HEK293T (cell line): ENCODE results near the gene CES5A.

Source experiments
- ARNT ChIP-seq: fragments of 450-650 bp; IDR thresholded peaks from 2 replicates; pipeline ENCODE4 v1.6.1; 2017; ENCODE audit warnings: mild to moderate bottlenecking
- FOXA1 ChIP-seq: fragments of 450-650 bp; IDR thresholded peaks from 2 replicates; pipeline ENCODE4 v1.6.1; 2016; ENCODE audit warnings: mild to moderate bottlenecking
- FOXM1 ChIP-seq: fragments of 450-650 bp; IDR thresholded peaks from 2 replicates; pipeline ENCODE4 v1.6.1; 2017; ENCODE audit warnings: mild to moderate bottlenecking, borderline replicate concordance
- NFRKB ChIP-seq: fragments of 450-650 bp; IDR thresholded peaks from 2 replicates; pipeline ENCODE4 v1.6.1; 2016; ENCODE audit warnings: mild to moderate bottlenecking, moderate library complexity
- TARDBP ChIP-seq: fragments of 450-650 bp; IDR thresholded peaks from 2 replicates; pipeline ENCODE4 v1.6.1; 2016

DNA sequence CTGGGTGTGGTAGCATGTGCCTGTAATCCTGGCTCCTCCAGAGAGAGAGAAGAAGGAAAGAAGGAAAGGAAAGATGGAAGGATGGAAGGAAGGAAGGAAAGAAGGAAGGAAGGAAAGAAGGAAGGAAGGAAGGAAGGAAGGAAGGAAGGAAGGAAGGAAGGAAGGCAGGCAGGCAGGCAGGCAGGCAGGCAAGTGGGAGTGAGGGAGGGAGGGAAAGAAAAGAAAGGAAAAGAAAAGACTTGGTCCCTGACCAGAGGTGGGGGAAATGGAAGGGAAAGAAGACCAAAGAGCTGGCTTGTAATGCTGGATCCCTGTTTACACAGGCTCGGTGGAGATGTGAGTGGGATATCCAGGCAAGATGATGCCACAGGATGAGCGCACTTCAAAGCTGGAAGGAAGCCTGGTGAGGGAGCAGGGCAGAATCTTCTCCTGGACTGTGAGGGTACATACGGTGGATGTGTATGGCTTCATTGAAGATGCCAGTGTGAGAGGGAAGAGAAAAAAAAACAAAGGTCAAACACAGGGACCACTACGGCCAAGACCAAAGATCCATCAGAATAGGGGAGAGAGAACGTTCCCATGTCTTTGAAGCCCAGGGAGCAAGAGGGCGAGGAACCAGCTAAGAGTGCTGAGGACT is 44.4 kb downstream of the CES5A start:
- TF ChIP-seq ARNT (no peak), FOXM1 (no peak), NFRKB (no peak), TARDBP (no peak), FOXA1 (no peak)
